Sciatic nerve (tissue), 2 donors: ENCODE data around the gene TRPC4AP. TPM values are rescaled to one million over a fixed set of nuclear protein-coding genes. Genes with fewer than 3 reads are reported as not detected.

Source experiments
- ATAC-seq: fragments of 200-7000 bp; cut with Tn5 transposase; one replicate; pipeline ENCODE4 v1.9.1; 2020; ENCODE audit warnings: mild to moderate bottlenecking, moderate library complexity
- DNase-seq: peaks from one replicate; pipeline ENCODE4 v3.0.0-alpha.2; 2020; ENCODE audit warnings: low spot score
- intact Hi-C: fragments of 100-400 bp; cut with DNase I; formaldehyde crosslinking; loops from one replicate; pipeline ENCODE4 v1.14.2; 2022
- total RNA-seq: library from RNA; stranded (reverse); fragmentation: NEBNext Ultra II Directional; extraction: Animal tissue kit (Norgen Biotek cat#: 25700); gene quantifications from one replicate; pipeline ENCODE4 v1.2.1, GENCODE V29; 2021
- donor health status: DM: no; HTN: no; CAD: no.
- donor health status: DM: no; HTN: no; CAD: no.

Gene TRPC4AP
- total RNA-seq, 1 donor from 2014 or later: 50.4 TPM

DNA sequence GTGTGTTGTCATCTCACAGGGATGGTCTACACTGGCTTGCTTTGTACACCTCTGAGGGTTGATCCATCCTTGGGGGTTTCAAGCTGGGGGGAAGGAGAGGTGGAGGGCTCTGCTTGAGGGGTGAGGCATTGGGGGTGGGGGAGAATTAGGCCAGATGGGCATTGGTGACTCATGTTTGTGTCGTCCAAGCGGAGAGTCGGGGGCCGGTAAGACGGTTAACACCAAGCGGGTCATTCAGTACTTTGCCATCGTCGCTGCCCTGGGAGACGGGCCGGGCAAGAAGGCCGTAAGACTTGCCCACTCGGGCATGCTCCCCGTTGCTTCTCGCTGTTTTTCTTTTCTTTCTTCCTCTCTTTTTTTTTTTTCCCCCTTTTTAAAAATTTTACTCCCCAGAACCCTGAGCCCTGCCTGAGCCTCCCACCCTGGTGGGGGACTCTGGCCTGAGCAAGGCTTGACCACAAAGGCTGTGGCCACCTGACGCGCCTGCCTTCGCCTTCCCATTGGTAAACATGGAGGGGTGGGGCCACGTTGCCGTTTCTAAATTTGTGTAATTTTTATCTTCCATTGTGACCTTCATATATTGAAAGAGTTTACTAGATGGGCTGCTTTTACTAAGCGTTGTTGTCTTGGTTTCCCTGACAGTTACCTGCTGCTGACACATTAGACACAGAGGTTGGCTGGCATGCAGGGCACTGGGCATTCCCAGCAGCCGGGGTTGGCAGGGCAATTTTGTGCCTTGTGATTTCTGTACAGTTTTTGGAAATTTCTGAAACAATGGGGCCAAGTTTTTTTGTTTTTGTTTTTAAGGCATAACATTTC is 110.1 kb downstream of the TRPC4AP start:
- intact Hi-C loops: no loop called here
- DNase-seq: no peak
- no peak for ATAC-seq

DNA sequence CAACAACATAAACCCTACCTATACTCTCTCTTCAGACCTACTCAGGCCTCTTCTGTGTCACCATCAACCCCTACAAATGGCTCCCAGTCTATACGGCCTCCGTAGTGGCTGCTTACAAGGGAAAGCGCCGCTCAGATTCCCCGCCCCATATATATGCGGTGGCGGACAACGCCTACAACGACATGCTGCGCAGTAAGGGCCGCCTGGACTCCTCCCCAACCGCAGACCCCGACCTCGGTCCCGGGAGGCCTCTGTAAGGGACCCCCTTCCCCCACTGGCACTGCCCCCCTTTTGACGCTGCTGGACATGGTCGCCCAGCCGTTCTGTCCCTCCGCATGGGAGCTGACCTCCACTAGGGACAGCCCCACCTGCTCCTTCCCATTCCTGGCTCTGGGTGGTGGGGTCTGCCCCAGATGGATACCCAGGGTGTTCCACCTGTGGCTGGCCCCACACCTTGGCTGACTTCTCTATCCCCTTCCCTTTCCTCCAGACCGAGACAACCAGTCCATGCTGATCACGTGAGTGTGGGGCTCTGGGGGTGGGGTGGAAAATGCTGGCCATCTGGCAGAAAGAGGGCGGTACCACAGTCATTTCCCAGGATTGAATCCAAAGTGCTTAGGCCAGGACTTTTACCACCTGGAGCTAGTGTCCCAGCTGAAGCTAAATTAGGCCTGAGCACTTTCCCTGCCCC is 111.9 kb downstream of the TRPC4AP start:
- intact Hi-C loops: no loop called here
- ATAC-seq (peak; percentile 8), DNase-seq (no peak)

DNA sequence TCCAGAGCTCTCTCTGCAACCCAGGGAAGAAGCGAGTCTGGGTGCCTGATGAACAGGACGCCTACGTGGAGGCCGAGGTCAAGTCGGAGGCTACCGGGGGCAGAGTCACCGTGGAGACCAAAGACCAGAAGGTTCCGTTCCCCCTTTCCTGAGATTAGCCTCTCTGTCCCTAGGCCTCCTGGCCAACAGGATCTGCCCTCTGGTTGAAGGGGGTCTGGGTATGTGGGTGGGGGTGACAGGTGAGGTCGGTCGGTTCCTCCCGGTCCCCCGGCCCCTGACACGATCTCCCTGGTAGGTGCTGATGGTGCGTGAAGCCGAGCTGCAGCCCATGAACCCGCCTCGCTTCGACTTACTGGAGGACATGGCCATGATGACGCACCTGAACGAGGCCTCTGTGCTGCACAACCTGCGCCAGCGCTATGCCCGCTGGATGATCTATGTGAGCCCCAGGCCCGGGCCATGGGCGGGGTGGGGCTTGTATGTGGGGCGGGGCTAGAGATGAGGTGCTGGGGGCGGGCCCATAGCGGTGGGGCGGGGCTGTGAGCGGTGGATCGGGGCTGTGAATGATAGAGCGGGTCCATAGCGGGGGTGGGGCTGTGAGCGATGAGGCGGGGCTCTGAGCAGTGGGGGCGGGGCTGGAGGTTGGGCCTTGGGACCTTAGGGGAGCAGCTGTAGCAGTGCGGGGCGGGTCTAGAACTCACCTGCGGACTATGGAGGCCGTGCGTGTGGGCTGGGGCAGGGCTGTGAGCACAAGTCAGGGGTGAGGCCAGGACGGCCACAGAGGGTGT is 113.0 kb downstream of the TRPC4AP start:
- intact Hi-C loops: no loop called here
- DNase-seq (no peak), ATAC-seq (no peak)

DNA sequence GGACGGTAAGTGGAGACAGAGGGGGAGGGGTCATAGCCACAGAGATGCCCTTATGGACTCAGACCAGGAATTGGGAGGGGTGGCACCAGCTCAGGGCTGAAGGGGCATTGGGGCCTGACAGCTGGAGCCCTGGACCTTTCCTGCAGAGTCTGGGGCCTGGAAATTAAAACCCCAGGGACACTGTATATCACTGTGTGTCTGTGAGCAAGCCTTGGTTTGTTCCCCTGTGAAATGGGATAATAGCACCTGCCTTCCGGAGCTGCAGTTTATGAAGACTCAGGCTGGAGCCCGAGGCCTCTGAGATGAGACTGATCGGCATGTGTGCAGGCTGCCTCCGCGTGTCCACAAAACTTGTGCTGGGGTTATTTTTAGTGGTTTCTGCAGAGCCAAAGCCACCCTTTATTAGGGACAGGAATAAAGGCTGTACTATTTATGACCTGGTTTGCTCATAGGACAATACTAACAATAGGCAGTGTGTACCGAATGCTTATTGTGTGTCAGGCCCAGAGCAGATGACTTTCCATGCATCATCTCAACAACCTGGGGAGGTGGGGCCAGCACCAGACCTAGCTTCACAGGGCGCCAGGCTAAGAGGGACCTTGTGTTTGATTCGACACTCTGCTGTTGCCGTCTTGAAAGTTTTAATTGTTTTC is 114.4 kb downstream of the TRPC4AP start:
- DNase-seq: no peak
- ATAC-seq: no peak
- intact Hi-C loops: no loop called here

DNA sequence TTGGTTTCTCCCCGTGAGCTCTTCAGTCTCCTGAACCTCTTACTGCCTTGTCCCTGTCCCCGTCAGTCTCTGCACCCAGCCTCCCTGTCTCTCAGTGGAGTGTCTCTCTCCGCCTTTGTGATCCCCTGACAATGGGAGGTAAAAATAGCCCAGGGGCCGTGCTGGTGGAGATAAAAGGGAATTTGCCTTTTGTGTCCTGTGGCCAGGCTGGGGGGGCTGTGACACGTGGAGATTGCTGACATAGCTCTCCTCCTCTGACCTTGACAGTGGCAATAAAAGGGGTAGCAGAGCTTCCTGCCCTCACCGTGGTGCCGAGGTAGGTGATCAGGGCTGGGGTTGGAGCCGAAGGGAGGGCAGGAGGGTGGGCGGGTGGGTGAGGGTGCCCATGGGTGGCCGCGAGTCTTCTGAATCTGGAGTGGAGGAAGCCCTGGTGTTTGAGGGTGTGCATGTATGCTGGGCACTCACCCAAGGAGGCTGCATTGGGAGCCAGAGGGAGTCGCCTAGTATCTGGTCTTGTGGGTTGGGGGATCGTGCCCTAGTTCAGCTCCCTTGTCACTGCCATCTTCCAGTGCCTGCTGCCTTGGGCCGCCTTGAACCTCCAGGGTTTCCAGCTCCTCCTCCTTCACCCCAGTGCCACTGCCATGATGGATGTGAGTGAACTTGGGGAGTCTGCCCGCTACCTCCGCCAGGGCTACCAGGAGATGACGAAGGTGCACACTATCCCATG is 115.1 kb downstream of the TRPC4AP start:
- intact Hi-C loops: no loop called here
- ATAC-seq (no peak), DNase-seq (no peak)

DNA sequence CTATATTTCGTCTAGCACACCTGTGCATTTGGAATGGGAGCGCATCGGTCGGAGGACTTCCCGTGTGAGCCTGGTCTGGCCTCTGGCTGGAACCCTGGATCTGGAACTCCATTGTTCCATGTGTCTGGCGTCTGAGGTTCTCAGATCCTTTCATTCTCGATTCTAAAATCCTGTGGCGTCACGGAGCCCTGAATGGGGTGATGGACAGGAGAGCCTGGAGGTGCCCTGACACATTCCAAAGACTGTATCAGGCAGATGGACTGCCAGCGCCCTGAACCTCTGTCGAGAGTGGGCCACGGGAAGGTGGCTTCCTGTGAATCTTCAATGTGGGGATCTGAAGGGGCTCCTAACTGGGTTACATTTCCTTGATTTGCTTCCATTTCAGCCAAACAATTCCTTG is 116.3 kb downstream of the TRPC4AP start:
- intact Hi-C loops: no loop called here
- ATAC-seq: no peak
- no peak for DNase-seq

DNA sequence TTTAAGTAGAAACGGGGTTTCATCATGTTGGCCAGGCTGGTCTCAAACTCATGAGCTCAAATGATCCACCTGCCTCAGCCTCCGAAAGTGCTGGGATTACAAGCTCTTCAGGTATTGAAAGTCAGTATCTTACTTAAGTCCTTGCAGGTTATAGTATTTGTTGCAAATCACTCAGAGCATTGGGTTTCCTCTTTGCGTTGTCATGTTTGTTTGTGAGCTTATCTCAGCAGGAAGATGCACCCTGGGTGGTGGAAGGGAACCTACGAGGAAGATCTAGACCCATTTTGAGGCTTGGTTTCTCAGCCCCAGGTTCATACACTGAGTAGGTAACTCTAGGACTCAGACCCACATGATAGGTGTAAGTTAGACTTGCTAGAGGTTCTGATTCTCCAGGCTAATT is 118.4 kb downstream of the TRPC4AP start:
- no peak for ATAC-seq
- intact Hi-C loops: no loop called here
- DNase-seq: no peak

DNA sequence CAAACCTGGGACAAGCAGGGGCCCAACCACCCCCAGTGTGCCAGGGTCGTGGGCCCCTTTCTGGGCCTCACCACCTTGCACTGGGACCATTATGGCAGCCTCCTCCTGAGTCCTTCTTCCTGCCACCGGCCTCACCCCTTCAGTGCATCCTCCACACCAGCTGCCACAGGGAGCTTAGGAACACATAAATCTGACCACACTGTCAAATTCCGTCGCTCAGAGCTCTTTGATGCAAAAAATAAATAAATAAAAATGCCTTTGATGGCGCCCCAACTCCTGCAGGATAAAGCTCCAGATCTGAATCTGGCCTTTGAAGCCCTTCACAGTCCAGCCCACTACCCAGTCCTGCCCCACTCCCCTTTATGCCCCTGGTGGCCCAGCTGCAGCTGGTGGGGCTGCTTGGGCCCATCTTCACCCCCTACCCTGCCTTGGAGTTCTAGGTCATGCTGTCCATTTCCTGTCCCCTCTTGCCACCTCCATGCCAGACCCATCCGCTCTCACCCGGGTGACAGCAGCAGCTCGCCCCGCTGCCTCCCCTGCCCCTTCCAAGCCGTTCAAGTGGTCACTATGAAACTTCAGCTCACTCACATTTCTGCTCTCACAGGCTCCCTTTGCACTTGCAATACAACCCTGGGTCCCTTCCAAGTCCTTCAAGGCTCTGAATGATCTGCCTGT is 120.9 kb downstream of the TRPC4AP start:
- DNase-seq (no peak), ATAC-seq (no peak)
- intact Hi-C loops: no loop called here

DNA sequence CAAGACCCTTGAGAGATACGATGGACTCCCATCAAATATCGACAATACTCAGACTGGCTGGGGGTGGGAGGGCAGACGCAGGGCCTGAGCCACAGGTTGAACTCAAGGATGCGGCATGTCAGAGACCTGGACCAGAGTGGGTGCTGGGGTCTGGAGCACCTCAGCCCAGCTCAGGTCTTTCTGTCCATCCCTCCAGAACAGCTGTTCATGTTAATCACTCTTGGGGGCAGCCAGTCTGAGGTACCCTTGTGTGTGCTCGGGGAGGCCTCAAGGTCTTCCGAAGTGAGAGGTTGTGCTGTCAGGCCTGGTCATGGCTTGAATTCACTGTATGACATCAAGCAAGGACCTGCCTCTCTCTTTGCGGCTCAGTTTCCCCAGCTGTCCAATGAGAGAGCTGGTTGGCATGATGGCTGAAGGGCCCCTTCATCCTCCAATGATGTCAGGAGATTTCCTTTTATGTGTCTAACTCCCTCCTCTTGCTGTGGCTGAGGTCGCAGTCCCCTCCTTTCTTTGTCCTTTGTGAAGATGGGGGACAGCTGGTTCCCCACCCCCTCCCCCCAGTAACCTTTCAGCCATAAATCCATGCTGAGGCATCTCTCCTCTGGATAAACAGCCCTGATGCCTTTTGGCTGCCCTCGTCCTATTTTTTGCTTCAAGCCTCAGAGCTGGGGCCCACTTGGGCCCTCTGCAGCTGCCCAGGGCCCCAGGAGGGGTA is 121.6 kb downstream of the TRPC4AP start:
- DNase-seq (no peak), ATAC-seq (no peak)
- intact Hi-C loops: no loop called here

DNA sequence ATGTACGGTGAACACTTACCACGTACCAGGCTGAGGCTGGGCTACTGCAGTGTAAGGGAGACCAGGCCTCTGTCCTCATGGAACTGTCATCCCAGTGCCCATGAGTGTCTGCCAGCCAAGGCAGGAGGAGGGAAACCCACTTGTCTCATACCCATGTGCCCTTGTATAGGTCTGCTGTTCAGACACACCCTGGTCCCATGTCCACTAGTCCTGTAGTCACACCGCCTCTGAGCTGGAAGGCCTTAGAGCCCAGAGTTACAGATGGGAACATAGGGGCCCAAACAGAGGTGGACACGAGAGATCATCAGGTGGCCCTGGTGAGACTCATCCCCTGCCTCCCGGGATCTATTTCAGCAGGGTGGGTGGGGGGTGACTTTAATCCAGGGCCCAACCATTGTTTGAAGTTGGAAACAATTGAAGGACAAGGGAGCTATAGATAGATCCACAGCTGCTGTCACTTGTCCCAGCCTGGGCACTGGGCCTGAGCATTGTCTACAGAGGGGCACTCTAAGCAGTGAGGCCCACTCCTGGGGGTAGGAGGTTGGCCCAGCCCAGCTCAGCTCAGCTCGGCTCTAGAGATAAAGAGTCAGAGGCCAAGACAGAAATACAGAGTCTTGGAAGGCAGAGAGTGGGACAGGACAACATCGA is 122.3 kb downstream of the TRPC4AP start:
- intact Hi-C loops: no loop called here
- ATAC-seq (no peak), DNase-seq (no peak)

DNA sequence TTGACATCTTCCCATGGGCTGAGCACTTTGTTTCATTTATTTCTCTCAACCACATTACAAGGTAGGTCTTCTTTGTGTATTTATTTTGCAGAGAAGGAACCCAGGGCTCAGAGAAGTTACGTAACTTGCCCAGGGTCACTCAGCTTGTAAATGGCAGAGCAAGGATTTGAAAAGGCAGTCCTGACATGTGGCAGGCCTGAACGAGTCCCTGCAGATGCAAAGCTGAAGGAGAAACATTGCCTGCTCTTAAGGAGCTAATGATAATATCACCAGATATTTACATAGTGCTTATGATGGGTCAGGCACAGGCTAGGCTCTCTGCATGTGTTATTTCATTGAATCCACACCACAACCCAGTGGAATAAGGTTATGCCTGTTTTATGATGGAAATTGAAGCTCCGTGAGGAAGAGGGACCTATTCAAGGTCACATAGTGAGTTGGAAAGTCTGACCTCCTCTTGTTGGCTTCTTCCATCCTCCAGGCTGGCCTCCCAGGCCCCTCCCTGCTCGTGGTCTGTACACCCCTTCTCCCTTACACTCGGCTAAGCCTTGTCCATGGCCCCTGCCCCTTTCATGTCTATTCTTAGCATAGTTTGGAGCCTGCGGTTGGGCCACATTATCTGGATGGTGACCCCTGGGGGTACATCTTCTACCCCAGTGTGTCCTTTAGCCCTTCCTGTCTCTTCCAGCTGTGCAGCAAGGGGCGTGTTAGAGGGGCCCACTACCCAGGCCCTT is 124.4 kb downstream of the TRPC4AP start:
- DNase-seq (no peak), ATAC-seq (no peak)
- intact Hi-C loops: no loop called here

DNA sequence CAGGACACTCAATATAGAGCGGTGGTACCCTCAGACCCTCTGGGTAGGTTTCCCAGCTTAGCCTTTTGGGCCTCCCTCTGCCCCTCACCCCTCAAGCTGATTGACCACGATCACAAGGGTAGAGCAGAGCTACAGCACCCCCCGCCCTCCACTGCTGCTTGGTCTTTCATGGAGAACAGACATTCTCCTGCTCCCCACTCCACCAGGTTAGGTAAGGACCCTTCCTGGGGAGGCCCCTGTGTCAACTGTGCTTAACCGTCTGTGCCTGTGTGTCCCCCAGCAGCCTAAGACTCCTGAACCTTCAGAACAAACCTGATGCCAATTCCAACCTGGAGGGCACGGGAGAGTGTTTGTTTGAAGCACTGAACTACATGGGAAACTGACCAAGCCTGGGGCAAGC is 125.2 kb downstream of the TRPC4AP start:
- intact Hi-C loops: no loop called here
- no peak for DNase-seq
- ATAC-seq: no peak

DNA sequence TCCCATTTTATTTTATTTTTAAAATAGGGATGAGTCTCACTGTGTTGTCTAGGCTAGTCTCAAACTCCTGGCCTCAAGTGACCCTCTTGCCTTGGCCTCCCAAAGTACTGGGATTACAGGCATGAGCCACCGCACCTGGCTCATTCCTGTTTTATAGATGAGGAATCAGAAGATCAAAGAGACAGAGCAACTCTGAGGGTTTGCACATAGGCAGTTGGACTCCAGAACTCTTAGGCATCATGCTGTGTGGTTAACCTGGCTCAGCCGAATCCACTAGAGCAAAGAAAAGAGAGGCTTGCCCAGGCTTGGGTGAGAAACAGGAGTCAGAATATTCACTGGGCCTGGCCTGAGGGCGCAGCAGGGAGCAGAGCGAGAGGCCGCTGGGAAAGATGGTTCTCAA is 127.6 kb downstream of the TRPC4AP start:
- intact Hi-C loops: no loop called here
- DNase-seq: no peak
- ATAC-seq: no peak

DNA sequence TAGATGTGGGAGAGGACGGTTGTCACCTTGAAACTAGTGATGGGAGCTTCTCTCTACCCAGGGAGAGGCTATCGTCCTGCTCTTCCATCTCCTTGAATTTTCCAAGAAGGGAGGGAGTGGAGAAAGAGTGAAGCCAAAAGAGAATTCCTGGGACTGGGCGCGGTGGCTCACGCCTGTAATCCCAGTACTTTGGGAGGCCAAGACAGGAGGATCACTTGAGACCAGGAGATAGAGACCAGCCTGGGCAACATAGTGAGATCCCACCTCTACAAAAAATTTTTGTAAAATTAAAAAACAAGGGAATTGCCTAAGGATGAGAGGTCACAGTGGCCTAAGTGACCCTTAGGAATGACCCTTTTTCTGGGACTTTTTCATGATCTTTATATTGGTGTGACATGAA is 128.1 kb downstream of the TRPC4AP start:
- no peak for DNase-seq
- intact Hi-C loops: no loop called here

DNA sequence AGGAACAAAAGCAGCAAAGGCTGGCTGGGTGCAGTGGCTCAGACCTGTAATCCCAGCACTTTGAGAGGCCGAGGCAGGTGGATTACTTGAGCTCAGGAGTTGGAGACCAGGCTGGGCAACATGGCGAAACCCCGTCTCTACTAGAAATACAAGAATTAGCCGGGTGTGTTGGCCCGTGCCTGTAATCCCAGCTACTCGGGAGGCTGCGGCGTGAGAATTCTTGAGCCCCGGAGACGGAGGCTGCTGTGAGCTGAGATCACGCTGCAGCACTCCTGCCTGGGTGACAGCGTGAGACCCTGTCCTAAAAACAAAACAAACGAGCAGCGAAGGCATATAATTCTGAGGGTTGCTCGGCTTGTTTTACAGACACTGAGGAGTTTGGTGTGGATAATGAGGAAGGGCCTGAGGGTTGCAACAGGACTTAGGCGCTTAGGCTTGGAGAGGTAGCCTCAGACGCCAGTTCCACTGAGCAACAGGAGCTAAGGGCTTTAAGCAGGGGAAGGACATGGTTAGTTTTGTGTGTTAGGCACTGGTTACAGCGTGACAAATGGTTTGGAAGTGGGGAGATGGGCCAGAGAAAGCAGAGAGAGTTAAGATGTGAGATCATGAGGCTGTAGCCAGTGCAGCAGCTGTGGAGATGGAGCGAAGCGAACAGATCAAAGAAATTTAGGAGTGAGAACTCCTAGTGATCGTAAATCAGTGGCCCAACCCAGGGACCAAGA is 135.7 kb downstream of the TRPC4AP start:
- DNase-seq (no peak), ATAC-seq (no peak)
- intact Hi-C loops: no loop called here

More for the DNA sequence above, 128.1 kb downstream of the TRPC4AP start:
- no peak for ATAC-seq

DNA sequence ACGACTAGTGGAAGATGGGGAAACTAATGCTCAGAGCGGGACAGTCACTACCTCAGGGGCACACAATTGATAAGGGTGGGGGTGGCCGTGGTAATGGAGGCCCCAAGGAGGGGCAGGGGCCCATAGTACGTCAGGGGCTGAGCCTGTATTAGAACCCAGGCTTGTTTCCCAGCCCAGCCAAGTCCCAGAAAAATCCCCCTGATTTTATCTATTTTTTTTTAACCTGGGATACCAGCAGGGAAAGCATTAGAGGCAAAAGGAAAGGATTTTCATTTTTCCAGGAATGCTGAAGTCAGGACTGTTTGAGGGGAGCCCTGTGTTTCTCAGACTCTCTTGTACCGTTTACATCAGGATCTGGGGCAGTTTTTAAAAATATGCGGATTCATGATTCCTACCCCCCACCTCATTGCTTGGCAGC is 136.6 kb downstream of the TRPC4AP start:
- ATAC-seq (no peak), DNase-seq (no peak)
- intact Hi-C loops: no loop called here
